ENCODE data around the gene PACS2. TPM values are rescaled to one million over a fixed set of nuclear protein-coding genes. Genes with fewer than 3 reads are reported as not detected.

The PACS2 gene
- polyA plus RNA-seq, 1 donor from 2014 or later: 3.8 TPM

DNA sequence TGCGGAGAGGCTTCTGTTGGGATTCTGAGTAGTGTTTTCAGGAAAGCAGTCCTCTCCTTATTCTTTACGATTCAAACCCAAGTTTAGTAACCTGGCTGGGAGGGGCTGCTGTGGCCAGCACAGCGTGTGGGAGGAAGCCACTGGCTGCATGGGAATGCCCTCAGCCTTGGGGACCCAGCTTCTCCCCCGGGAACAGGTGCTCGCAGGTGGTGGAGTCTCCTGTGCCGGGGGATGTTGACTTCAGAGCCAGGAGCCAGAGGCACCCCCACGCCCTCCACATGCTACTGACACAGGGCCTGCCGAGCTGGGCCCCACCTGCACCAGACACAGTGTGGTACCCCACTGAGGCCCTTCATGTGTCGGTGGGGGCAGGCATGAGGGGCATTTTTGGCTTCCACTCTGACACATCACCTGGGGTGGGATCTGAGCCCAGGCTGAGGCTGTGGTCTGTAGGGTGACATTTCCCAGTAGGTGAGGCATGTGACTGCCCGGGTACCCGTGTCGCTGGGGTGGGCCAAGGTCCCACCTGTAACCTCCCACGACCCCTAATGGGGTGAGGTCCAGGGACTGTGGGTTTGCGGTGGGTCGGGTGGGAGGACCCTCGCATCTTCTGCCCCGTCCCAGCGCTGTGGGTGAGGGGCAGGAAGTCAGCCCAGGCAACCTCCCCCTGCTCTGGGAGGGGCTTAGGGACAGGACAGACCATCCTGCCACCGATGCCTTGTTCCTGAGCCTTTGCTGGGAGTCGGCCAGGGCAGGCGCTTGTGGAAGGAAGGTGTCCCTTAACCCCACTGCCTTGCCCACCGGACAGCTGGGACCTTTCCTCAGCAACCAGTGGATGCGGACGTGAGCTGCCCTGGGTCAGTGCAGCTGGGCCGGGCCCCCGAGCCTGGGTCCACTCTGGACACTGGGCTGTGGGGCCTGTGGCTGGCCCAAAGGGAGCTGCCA, 131.6 kb downstream of the PACS2 start:
- no peaks in the 10 kb centered on the region for H3K36me3 Mint-ChIP-seq
- H3K4me3 Mint-ChIP-seq: no peak overlapping the region
- peaks cover 0 to 4% (median 2%) of the 10 kb centered on the region in 3 donors for H3K4me1 Mint-ChIP-seq
- H3K27me3 Mint-ChIP-seq: no peaks in the 10 kb centered on the region
- H3K9me3 Mint-ChIP-seq: no peaks in the 10 kb centered on the region
- H3K27ac Mint-ChIP-seq: no peak overlapping the region

- peaks cover under 1% of the 10 kb centered on the region for H3K36me3 Mint-ChIP-seq
- peaks cover 0 to 2% (median 0%) of the 10 kb centered on the region in 3 donors for H3K4me1 Mint-ChIP-seq
- H3K9me3 Mint-ChIP-seq: no peaks in the 10 kb centered on the region
- H3K27ac Mint-ChIP-seq: no peak overlapping the region
- H3K27me3 Mint-ChIP-seq: no peaks in the 10 kb centered on the region
- no peak overlapping the region for H3K4me3 Mint-ChIP-seq
Measured at GRCh38 chr14:105446971-105447370, 132.4 kb downstream of the PACS2 start.

Other genes with a start within 250 kb of the PACS2 start
- gene GPR132, start 249.3 kb upstream of the PACS2 start, polyA plus RNA-seq: 37.2 TPM
- not detected for gene JAG2, start 146.0 kb upstream of the PACS2 start, polyA plus RNA-seq
- gene NUDT14, start 133.4 kb upstream of the PACS2 start, polyA plus RNA-seq: 12.7 TPM
- 2.3 TPM for gene BTBD6, start 66.2 kb upstream of the PACS2 start, polyA plus RNA-seq
- gene BRF1, start 13.7 kb upstream of the PACS2 start, polyA plus RNA-seq: 8.4 TPM
- 1.0 TPM for gene TEX22, start 83.8 kb downstream of the PACS2 start, polyA plus RNA-seq
- gene MTA1, start 105.1 kb downstream of the PACS2 start, polyA plus RNA-seq: 3.7 TPM
- gene CRIP2, start 160.1 kb downstream of the PACS2 start, polyA plus RNA-seq: 70.8 TPM
- 1,925 TPM for gene CRIP1, start 172.1 kb downstream of the PACS2 start, polyA plus RNA-seq
- 11.8 TPM for gene TEDC1, start 176.5 kb downstream of the PACS2 start, polyA plus RNA-seq
- 5.5 TPM for gene TMEM121, start 211.8 kb downstream of the PACS2 start, polyA plus RNA-seq

Measured in IgD-negative memory B cell (primary cell).